Thyroid gland (tissue), 4 donors: ENCODE data around the gene TFDP2. TPM values are rescaled to one million over a fixed set of nuclear protein-coding genes. Genes with fewer than 3 reads are reported as not detected.

Source experiments
- DNase-seq, 2 donors: peaks; one replicate each; pipeline ENCODE4 v3.0.0-alpha.2; 2019
- H3K27ac ChIP-seq, 3 donors: fragments of 200-600 bp; sonication (generic); 1 replicate in 2 of 3; 2 replicates in 1 of 3; pipeline ENCODE4 v1.5.1; 2016 to 2019; ENCODE audit warnings: mild to moderate bottlenecking in 1 of 3, moderate library complexity in 1 of 3
- H3K27me3 ChIP-seq: fragments of 200-600 bp; sonication (generic); one replicate; pipeline ENCODE4 v1.5.1; 2019
- H3K36me3 ChIP-seq, 2 donors: fragments of 200-600 bp; sonication (generic); one replicate each; pipeline ENCODE4 v1.5.1; 2016 to 2019
- H3K4me1 ChIP-seq, 2 donors: fragments of 200-600 bp; sonication (generic); one replicate each; pipeline ENCODE4 v1.5.1; 2017 to 2019
- H3K4me3 ChIP-seq, 3 donors: fragments of 200-600 bp; sonication (generic); replicated peaks in 1 of 3; 1 replicate in 2 of 3; 2 replicates in 1 of 3; pipeline ENCODE4 v1.5.1; 2016; ENCODE audit warnings: mild to moderate bottlenecking in 1 of 3
- H3K9me3 ChIP-seq: fragments of 200-600 bp; sonication (generic); one replicate; pipeline ENCODE4 v1.5.1; 2017
- POLR2A ChIP-seq, 2 donors: fragments of 450-650 bp; IDR thresholded peaks; one replicate each; pipeline ENCODE4 v1.6.1; 2017; ENCODE audit warnings: antibody characterized with exemption in 2 of 2, mild to moderate bottlenecking in 2 of 2, moderate library complexity in 1 of 2
- WGBS, 2 donors: methylation state at CpG; one replicate each; pipeline ENCODE4 v1.1.5; 2017; 5-methylcytosine and 5-hydroxymethylcytosine counted together
- intact Hi-C: fragments of 100-400 bp; cut with DNase I; formaldehyde crosslinking; loops from one replicate; pipeline ENCODE4 v1.15.1; 2023
- total RNA-seq, 4 donors: library from RNA; depleted of rRNA; stranded (reverse); fragments of >200 nt; gene quantifications; one replicate each; pipeline ENCODE4 v1.2.3, GENCODE V29; 2016
- TF ChIP-seq, protein P1 (sequence below), 6 experiments: fragments of 200-600 bp in 3 of 6; fragments of 450-650 bp in 3 of 6; sonication (generic) in 3 of 6; IDR thresholded peaks; one replicate each; pipeline ENCODE4 v1.5.1; 2016 to 2019; ENCODE audit warnings: antibody characterized with exemption in 6 of 6, mild to moderate bottlenecking in 2 of 6, inconsistent platforms in 1 of 6, moderate library complexity in 1 of 6

Gene TFDP2
- total RNA-seq, 4 donors from 2014 or later = 67.7 to 174 (median 122) TPM

DNA sequence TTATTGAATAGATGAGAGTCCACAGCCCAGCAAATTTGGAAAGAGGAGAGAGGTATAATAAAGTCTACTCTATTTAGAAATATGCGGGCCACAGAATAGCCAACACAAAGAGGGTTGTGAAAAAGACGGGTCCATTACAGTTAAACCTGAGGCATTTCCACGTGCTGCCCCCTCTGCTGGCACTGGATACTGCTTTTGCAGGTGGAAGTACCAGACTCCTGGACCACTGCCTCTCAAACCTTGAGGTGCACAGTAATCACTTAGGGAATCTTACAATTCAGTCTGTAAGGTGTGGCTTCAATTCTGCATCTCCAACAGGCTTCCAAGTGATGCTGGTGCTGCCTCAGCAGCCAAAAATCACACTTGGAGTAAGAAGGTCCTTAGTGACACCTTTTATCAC lies 3.0 kb upstream of the TFDP2 start:
- no peaks in the 10 kb centered on the region for H3K9me3 ChIP-seq
- intact Hi-C loops = no loop called here
- no peaks in the 10 kb centered on the region for H3K27me3 ChIP-seq
- H3K4me3 ChIP-seq = no peak overlapping the region
- WGBS, 2 donors = 24 to 30% methylated on average over 3 of the region's 3 CpGs
- TF ChIP-seq, protein P1, sequence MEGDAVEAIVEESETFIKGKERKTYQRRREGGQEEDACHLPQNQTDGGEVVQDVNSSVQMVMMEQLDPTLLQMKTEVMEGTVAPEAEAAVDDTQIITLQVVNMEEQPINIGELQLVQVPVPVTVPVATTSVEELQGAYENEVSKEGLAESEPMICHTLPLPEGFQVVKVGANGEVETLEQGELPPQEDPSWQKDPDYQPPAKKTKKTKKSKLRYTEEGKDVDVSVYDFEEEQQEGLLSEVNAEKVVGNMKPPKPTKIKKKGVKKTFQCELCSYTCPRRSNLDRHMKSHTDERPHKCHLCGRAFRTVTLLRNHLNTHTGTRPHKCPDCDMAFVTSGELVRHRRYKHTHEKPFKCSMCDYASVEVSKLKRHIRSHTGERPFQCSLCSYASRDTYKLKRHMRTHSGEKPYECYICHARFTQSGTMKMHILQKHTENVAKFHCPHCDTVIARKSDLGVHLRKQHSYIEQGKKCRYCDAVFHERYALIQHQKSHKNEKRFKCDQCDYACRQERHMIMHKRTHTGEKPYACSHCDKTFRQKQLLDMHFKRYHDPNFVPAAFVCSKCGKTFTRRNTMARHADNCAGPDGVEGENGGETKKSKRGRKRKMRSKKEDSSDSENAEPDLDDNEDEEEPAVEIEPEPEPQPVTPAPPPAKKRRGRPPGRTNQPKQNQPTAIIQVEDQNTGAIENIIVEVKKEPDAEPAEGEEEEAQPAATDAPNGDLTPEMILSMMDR (IDR thresholded peaks at IDR 0.05) = no peak
- no peak for TF ChIP-seq POLR2A (IDR thresholded peaks at IDR 0.05)
- peaks cover 4 to 7% of the 10 kb centered on the region in 2 donors for H3K4me1 ChIP-seq
- H3K27ac ChIP-seq = no peak overlapping the region
- no peaks in the 10 kb centered on the region for H3K36me3 ChIP-seq
- peak in 1 of 2 donors; percentile 10 for DNase-seq

DNA sequence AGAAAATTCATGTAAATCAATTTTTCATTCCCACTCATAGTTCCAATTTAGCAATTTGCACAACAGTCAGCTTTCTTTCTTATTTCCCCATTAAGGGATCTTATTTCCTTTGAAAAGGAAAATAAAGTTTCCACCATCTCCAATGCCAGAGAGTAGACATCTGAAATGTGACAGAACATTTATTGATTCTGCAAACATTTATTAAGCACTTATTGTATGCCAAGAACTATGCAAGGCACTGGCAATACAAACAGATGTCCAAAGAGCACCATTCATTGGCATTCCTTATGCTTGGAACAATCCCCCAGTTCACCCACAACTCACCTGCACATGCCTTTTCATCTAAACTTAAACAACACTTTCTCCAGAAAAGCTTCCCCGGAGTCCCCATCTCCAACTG lies 2.5 kb upstream of the TFDP2 start:
- WGBS, 2 donors = 85 to 96% methylated on average over 1 of the region's 1 CpG
- TF ChIP-seq, protein P1 (IDR thresholded peaks at IDR 0.05) = no peak
- TF ChIP-seq POLR2A (IDR thresholded peaks at IDR 0.05) = no peak
- H3K9me3 ChIP-seq = no peaks in the 10 kb centered on the region
- no peak for DNase-seq
- H3K27ac ChIP-seq = no peak overlapping the region
- H3K4me1 ChIP-seq = peaks cover 5 to 7% of the 10 kb centered on the region in 2 donors
- H3K27me3 ChIP-seq = no peaks in the 10 kb centered on the region
- intact Hi-C loops = no loop called here
- H3K36me3 ChIP-seq = no peaks in the 10 kb centered on the region
- no peak overlapping the region for H3K4me3 ChIP-seq

DNA sequence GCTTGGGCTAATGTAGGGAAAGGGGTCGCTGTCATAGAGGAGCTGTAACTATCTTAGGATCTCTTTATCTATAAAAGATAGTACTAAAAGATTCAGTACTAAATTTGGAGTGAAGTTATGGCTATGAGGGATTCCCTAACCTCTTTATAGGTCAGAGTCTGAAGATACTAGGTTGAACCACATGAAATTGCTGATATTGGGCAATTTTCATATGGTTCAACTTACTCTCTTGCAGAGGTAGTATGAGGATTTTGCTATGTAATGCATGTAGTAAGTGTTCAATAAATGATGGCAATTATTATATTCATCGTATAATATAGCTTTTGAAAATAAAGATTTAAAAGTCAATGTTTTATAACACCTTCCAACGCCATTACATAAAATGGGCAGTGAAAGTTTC lies 1.9 kb upstream of the TFDP2 start:
- Histone ChIP-seq H3K9me3 (no peaks in the 10 kb centered on the region), H3K36me3 (no peaks in the 10 kb centered on the region), H3K4me1 (peaks cover 5 to 7% of the 10 kb centered on the region in 2 donors), H3K27ac (no peak overlapping the region), H3K27me3 (no peaks in the 10 kb centered on the region), H3K4me3 (no peak overlapping the region)
- no peak for TF ChIP-seq POLR2A (IDR thresholded peaks at IDR 0.05)
- TF ChIP-seq, protein P1 (IDR thresholded peaks at IDR 0.05) = no peak
- no peak for DNase-seq
- intact Hi-C loops = no loop called here
- WGBS, 2 donors = 84 to 89% methylated on average over 3 of the region's 3 CpGs

DNA sequence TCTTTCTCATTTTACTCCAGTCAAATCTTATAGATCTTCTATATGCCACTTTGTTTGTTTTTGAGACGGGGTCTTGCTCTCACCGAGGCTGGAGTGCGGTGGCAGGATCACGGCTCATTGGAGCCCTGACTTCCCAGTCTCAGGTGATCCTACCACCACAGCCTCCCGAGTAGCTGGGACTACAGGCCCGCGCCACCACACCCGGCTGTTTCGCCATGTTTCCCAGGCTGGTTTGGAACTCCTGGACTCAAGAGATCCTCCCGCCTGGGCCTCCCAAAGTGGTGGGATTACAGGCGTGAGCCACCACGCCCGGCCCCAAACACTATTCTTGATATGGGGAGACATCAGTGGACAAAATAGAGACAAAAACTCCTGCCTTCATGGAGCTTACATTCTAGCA lies 927 bp upstream of the TFDP2 start:
- Histone ChIP-seq H3K27me3 (no peaks in the 10 kb centered on the region), H3K27ac (no peak overlapping the region), H3K9me3 (no peaks in the 10 kb centered on the region), H3K4me1 (peaks cover 5 to 7% of the 10 kb centered on the region in 2 donors), H3K4me3 (no peak overlapping the region), H3K36me3 (no peaks in the 10 kb centered on the region)
- peak in 1 of 2 donors; percentile 4 for DNase-seq
- 95 to 96% methylated on average over 13 of the region's 13 CpGs for WGBS, 2 donors
- TF ChIP-seq, protein P1 (IDR thresholded peaks at IDR 0.05) = no peak
- TF ChIP-seq POLR2A (IDR thresholded peaks at IDR 0.05) = no peak
- intact Hi-C loops = no loop called here

DNA sequence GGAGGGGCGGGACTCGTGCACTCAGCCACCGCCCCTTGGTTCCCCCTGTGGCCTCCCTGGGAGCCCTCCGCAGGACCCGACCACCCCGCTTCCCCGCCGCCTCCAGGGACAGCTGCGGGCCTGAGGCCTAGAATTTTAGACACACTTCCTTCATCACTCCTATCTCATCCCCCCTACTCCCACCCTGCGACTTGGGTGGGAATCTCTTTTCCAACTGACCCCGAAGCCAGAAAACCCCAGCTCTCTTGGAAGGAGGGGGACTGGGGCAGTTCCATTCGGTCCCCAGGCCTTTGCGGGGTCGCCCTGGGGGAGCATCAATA lies 289 bp upstream of the TFDP2 start:
- peak overlapping the region in 2 of 3 donors; percentile 84 to 88 for H3K27ac ChIP-seq
- no peaks in the 10 kb centered on the region for H3K9me3 ChIP-seq
- no peaks in the 10 kb centered on the region for H3K27me3 ChIP-seq
- no peak for DNase-seq
- intact Hi-C loops = no loop called here
- TF ChIP-seq, protein P1 (IDR thresholded peaks at IDR 0.05) = no peak
- TF ChIP-seq POLR2A (IDR thresholded peaks at IDR 0.05) = no peak
- H3K4me3 ChIP-seq = peak overlapping the region; percentile 58 to 84 (median 67)
- H3K36me3 ChIP-seq = no peaks in the 10 kb centered on the region
- 10% methylated on average over 12 of the region's 14 CpGs for WGBS, 2 donors
- peaks cover 5 to 7% of the 10 kb centered on the region in 2 donors for H3K4me1 ChIP-seq
